Cardiac fibroblast (primary cell): ENCODE data around the gene NDUFB11.

Experiments
- DNase-seq, 2 donors: peaks; one replicate each; pipeline versions ENCODE4 v3.0.0 to v3.0.0-alpha.2; 2010; ENCODE audit warnings: low read depth in 2 of 2
- H3K4me3 ChIP-seq, 2 donors: replicated peaks in 1 of 2; 1 replicate in 1 of 2; 2 replicates in 1 of 2; pipeline ENCODE4 v1.5.1; 2011; ENCODE audit warnings: low read depth in 2 of 2, low read length in 2 of 2, mild to moderate bottlenecking in 2 of 2, moderate library complexity in 1 of 2
- CTCF ChIP-seq: IDR thresholded peaks from one replicate; pipeline ENCODE4 v1.5.1; 2011; ENCODE audit warnings: low read depth, mild to moderate bottlenecking, low read length, inconsistent platforms

NDUFB11 gene

DNA sequence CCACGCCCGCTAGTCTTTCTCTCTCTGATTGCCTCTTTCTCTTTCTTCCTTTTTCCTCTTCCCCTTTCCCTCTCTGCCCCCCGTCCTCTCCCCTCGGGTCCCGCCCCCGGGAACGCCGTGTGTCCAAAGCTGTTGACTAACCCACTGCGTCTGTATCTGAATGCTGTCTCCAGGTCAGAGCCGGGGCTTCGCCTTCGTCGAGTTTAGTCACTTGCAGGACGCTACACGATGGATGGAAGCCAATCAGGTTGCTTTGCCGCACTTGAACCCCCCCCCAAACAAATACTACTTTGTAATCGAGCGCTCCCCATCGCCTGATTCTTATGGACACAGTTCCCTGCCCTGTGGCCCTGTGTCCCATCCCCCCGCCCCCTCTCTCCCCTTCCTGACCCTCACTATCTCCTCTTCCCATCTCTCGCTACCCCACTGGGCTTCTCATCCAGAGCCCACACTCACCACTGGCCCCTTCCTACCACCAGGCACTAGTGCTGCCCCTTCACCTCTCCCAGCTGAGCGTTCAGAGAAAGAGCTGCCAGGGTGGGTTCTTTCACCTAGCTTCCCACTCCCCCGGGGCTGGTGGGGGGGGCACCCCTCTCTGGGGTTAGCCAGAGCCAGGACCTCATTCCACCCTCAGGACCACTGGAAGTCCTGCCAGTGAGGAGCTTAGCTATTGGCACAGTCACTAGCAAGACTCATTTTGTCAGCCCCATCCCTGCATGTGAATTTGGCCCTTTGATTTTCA, 30.5 kb upstream of the NDUFB11 start:
- no peak overlapping the region for H3K4me3 ChIP-seq
- no peak for DNase-seq
- TF ChIP-seq CTCF, result no peak

- DNase-seq, result no peak
- H3K4me3 ChIP-seq, result no peak overlapping the region
- TF ChIP-seq CTCF, result no peak
These were observed 29.9 kb upstream of the NDUFB11 start for GRCh38 chrX:47174376-47174775.

- no peak for DNase-seq
- no peak overlapping the region for H3K4me3 ChIP-seq
- no peak for TF ChIP-seq CTCF
These were observed 28.7 kb upstream of the NDUFB11 start for GRCh38 chrX:47172971-47173792.

DNA sequence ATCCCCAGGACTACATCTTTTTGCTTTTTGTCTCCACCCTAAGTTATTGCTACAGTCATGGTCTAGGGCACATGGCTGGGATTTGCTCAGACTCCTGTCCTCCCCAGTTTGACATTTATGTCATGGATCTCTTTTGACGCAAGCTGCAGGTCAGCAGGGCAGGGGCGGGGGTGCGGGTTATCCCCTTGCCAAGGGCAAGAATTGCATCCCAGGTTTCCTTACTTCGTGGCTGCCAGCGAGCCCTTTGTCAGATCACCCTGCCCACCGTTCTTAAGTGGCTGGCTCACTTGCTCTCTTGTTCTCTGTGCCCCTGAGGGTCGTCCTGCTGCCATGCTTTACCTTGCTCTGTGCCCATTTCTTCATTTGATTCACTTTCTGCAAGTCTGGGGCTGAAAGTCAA, 28.0 kb upstream of the NDUFB11 start:
- no peak overlapping the region for H3K4me3 ChIP-seq
- TF ChIP-seq CTCF, result no peak
- no peak for DNase-seq

DNA sequence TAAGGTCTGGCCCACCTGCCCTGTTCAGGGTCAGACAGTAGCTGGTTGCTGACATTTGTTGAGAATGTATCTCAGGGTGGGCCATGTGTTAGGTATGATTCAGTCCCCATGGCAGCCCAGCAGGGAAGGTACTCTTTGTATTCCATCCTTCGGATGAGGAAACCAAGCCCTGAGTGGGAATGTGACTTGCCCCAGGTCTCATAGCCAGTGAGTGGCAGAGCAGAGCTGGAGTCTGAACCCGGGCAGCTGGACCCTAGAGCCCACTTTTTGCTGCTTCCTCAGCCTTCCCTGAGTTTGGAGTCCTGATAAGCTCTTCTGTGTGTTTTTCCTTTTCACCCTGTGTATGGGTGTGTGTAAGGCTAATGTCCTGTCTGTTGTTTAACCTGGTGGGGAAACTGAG, 27.5 kb upstream of the NDUFB11 start:
- no peak for TF ChIP-seq CTCF
- no peak for DNase-seq
- H3K4me3 ChIP-seq, result no peak overlapping the region

- DNase-seq, result no peak
- TF ChIP-seq CTCF, result no peak
These were observed 26.6 kb upstream of the NDUFB11 start for GRCh38 chrX:47170861-47171692.

More at GRCh38 chrX:47170861-47171692, 26.6 kb upstream of the NDUFB11 start:
- H3K4me3 ChIP-seq, result no peak overlapping the region
